ENCODE results near the gene FAM20C. TPM values are rescaled to one million over a fixed set of nuclear protein-coding genes. Genes with fewer than 3 reads are reported as not detected.

The FAM20C gene
- polyA plus RNA-seq, 6 donors from 2014 or later, result 0.18 TPM; not detected in 5

Other genes starting within 250 kb of the FAM20C start
- not detected for gene FOXL3, start 97.6 kb downstream of the FAM20C start, polyA plus RNA-seq (ENCODE audit: low read depth in 6 of 6)

Data from naive B cell (primary cell).